HG03558 (cell line): ENCODE data around the gene IFT20.
"Not testable (repeated sequence)": the region's sequence is repeated elsewhere in the genome, so short reads cannot be mapped to it uniquely, and the experiment has no call there.

Source experiments
- ATAC-seq: cut with Tn5 transposase; IDR thresholded peaks from one replicate; pipeline ENCODE4 v1.9.1; 2021; ENCODE audit warnings: moderate number of reproducible peaks; ENCODE audit not compliant: unreplicated experiment; ENCODE audit errors: extremely low read depth

The IFT20 gene

DNA sequence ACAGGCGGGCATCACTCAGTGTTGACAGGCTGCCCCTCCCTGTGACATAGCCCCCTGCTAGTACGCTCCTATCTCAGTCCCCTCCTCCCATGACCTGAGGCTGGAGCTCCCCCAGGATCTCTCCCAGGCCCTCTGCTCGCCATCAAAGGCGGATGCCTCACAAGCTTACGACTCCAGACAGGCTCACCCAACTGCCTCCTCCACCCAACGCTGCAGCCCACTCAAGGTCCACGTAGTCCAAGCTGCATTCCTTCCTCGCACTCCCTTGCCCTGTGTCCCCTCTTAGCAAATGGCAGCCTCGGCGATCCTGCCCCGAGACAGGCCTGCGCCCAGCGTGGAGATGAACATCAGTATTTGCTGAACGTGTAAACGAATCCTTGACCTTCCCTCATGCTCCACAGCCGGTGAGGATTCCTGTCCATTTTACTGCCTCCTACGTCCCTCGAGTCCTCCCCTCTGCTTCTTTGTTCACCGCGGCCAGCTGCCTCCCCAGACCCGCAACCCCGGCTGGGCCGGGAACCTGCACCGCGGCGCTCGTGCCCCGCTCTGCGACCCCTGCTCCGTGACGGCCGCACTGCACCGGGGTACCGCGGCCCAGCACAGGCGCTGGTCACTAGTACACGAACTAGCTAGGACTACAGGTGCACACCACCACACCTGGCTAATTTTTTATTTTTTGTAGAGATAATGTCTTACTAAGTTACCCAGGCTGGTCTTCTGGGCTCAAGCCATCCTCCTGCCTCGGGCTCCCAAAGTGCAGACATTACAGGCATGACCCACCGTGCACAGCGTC, 17.1 kb downstream of the IFT20 start:
- no peak for ATAC-seq

DNA sequence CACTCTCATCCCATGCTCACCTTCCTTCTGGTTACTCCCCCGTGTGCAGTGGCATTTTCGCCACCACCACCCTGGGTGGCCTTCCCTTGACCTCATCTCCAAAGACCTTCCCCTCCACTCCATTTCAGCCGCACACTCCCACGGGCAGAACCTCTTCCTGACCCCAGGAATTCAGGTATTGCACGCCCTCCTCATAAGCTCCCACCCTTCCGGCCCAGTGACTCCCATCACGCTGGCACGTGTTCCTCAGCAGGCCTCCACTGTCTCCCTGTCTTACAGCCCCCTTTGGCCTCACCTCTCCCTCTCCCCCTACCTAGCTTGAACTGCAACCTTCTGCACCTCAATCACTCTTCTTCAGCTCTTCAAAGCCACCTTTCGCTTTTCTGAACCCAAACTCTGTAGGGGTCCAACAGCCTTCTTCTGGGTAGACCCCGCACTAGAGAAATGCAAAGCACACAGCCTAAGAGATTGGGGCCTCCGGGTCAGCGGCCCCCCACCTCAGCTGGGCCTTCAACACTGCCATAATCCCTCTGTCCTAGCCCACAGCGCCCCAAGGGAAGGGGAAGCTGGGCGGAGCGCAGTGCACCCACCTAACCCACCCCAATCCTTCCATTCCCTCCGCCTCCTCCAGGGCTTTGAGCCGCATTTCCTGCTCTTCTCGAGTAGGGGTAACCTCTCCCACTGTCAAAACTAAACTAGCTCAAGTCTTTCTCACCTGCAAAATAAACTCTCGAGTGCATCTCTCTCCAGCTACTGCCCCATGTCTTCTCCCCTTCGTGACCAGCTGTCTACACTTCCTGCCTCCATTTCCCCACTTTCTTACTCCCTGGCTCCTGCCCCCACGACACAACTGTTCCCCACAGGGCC, 17.9 kb downstream of the IFT20 start:
- ATAC-seq: no peak

DNA sequence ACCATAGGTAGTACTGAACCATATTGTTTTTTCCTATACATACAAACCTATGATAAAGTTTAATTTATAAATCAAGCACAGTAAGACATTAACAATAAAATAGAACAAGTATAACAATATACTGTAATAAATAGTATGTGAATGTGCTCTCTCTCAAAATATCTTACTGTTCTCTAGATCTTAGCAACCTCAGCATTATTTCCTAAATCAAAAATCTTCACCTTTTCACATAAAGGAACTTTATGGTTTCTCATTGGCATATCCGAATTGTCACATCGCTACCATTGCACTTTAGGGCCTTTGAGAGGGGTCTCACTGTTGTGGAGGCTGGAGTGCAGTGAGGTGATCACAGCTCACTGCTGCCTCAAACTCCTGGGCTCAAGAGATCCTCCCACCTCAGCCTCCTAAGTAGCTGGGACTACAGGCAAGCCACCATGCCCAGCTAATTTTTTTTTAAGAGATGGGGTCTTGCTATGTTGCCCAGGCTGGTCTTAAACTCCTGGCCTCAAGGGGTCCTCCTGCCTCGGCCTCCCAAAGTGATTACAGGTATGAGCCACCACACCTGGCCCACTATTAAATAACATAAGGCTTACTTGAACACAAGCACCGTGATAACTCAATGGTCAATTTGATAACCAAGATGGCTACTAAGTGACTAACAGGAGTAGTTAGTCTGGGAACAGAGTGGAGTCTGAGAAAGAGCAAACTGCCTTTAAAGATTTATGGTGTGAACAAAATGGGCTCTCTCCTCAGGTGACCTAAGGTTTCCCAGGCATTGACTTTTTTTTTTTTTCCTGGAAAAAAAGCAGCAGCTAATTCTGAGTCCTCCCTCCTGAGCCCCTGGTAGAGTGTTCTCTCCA, 19.2 kb downstream of the IFT20 start:
- ATAC-seq: no peak

DNA sequence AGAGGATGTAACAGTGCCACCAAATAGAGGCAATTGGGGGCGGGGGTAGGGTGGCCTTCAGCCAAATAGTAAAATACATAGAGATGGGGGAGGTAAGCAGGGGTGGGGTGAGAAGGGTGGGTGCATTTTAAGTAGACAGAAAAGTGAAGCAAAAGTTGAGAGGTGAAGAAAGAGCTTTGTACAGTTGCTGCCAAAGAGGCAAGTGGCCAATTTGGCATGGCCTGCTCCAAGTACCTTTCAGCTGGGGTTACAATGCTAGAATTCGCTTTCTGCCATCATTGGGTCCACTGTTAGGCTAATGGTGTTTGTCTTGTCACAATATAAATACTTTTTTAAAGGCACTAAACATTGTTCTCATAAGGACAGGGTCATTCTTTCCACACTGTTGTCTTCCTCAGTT, 21.4 kb downstream of the IFT20 start:
- no peak for ATAC-seq

DNA sequence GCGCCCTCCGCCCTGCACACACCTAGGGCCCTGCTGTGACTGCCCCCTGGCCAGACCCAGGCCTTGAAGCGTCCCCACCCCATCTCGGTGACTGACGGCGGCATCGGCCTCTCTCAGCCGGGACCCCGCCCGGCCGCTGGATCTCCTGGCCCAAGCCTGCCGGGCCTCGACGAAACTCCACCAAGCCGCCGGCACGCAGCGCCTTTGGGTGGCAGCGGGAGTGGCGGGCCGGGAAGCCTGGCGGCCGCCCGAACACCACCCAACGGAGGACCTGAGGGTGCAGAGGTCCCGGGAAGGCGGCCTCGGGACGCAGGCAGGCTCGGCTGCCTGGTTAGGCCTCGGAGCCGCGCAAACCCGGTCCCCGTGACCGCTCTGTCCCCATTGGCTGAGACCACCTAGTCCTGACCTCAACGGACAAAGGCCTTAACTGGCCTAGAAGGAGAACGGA, 28.3 kb downstream of the IFT20 start:
- ATAC-seq: no peak

DNA sequence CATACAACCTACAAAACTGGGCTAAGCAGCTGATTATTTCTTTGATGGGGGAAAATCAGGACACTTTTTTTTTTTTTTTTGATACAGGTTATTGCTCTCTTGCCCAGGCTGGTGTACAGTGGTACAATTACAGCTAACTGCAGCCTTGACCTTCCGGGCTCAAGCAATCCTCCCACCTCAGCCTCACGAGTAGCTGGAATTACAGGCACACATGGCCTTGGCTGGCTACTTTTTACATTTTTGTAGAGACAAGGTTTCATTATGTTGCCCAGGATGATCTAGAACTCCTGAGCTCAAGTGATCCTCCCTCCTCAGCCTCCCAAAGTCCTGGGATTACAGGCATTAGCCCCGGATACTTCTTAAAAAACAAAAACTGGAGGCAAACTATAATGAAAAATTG, 36.8 kb downstream of the IFT20 start:
- no peak for ATAC-seq

DNA sequence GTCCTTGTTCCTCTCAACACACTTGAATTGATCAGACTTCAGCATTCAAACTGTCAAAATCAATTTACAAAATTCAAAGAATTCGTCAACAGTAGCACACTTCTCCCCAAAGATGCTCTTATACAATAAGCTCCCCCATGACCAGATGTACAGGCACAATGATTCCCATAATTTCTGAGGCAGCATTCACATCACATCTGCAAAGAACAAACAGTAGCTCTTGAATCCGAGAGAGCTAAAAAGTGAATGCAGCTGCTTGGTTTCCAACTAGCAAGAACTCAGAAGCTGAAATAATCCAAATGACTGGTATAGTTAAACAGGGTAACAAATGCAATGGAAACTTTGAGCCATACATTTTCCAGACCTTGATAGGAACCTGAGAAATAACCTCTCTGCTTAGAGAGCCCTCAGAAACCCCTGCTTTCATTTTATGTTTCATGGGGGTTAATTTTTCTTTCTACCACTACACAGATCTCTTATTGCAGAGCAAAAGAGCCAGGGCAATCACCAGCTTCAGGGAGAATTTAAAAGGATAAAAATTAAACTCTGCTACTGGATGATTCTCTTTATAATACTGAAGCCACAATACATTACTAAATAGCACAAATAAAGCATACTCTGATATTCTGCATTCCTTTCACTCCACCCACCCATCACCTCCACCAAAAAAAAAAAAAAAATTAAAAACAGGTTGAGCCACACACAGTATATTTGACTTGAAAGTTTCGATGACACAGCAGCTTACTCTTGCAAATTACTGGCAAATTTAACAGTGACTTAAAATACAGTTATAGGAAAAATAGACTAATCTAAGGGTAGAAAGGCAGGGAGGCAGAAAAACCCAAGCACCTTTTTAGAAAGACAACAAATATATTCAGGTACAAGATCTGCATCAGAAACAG, 39.3 kb downstream of the IFT20 start:
- ATAC-seq: no peak

DNA sequence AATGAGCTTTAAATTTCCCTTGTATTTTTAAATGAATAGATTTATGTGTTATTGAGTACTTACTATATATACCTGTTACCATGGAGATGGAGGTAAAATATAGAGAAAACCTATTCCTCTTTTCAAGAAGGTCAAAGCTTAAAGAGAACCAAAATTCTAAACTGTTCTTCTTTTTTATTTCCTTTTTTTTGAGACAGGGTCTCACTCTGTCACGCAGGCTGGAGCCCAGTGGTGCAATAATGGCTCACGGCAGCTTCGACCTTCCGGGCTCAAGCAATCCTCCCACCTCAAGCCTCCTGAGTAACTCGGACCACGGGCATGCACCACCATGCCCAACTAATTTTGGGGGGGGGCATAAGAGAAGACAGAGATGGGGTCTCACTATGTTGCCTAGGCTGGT, 41.3 kb downstream of the IFT20 start:
- ATAC-seq: no peak

DNA sequence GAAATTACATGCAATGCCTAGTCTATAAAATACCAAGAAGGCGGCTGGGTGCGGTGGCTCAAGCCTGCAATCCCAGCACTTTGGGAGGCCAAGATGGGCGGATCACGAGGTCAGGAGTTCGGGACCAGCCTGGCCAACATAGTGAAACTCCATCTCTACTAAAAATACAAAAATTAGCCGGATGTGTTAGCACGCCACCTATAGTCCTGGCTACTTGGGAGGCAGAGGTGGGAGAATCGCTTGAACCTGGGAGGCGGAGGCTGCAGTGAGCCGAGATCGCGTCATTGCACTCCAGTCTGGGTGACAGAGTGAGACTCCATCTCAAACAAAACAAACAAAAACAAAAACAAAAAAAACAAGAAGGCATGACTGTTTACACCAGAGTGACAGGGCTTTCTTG, 42.4 kb downstream of the IFT20 start:
- not testable (repeated sequence) for ATAC-seq

DNA sequence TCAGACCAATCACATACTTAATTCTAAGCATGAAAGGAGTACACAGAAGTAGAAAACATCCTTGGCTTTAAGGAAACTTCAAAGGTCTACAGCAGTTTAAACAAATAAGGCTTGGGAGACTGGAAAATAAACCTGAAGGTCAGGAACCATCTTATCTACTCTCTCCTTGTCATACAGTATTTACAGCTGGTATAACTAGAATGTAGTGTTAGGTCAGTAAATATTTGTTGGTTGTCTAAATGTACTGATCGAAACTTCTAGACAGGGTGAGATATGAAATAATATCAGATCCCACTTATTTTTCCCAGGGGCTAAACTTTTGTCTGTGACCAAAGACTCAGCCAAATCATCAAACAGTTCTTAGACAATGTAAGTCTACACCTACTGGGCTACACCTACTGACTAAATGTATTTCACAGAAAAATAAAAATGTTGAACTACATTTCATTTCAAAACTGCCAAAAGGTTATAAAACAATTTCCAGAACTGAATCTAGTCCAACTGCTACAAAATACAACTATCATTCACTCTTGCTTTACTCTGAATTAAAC, 43.4 kb downstream of the IFT20 start:
- ATAC-seq: no peak

DNA sequence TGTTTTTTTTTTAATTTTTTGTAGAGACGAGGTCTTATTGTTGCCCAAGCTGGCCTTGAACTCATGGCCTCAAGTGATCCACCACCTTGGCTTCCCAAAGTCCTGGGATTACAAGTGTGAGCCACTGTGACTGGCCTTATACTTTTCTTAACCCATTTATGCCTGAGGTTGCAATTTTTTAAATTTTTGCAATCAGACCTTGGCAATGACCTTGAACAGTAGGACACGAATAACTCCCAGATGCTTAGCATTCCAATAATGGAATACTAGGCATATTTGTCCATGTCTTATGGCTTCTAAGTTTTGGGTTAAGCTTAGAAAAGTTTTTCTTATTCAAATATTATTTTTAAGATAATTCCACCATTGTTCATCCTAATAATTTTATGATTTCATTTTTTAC, 44.6 kb downstream of the IFT20 start:
- ATAC-seq: no peak

DNA sequence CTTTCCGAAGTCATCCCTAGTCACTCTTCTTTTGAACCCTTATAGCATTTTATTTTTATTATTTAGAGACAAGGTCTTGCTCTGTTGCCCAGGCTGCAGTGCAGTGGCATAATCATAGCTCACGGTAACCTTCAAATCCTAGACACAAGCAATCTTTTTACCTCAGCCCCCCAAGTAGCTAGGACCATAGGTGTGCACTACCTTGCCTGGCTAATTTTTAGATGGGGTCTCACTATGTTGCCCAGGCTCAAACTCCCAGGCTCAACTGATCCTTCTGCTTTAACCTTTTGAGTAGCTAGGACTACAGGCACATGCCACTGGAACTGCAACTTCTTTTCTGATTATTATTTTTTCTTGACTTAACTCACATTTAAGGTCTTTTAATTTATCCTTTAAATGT, 49.3 kb downstream of the IFT20 start:
- ATAC-seq: no peak

DNA sequence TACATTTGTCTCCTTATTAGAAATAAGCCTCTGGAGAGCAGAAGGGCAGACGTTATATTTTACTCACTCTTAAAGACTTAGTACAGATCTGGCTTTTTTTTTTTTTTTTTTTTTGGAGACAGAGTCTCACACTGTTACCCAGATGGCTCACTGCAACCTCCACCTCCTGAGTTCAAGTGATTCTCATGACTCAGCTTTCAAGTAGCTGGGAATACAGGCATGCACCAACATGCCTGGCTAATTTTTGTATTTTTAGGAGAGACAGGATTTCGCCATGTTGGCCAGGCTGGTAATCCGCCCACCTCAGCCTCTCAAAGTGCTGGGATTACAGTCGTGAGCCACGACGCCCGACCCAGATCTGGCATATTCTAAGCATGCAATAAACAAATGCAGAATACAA, 52.7 kb downstream of the IFT20 start:
- ATAC-seq: no peak

DNA sequence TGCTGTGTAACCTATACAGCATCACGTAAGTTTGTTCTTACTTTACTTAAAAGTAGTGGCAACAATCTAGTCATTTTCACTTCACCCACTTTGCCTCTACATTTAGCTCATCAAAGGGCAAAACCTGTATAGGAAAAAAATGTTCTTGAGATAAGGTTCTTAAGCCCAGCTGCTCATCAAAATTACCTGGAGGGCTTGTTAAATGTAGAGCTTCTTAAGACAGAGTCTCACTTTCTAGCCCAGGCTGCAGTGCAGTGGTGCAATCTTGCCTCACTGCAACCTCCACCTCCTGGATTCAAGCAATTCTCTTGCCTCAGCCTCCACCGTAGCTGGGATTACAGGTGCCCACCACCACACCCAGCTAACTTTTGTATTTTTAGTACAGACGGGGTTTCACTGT, 54.4 kb downstream of the IFT20 start:
- no peak for ATAC-seq

DNA sequence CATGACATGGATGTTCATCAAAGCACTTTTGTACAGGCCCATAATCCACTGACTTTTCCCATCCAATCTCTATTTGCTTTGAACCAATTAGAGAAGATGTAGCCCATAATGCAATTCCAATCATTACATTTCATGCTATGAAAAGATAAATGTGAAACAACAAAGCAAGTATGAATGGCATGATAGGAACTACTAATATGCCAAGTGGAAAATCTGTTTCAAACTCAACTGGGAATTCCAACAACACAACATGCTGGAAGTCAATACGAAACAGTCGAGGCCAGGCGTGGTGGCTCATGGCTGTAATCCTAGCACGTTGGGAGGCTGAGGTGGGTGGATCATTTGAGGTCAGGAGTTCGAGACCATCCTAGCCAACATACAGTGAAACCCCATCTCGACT, 55.9 kb downstream of the IFT20 start:
- ATAC-seq: no peak
